ENCODE measurements around the gene SPATA31D3. TPM values are rescaled to one million over a fixed set of nuclear protein-coding genes. Genes with fewer than 3 reads are reported as not detected.
A peak's percentile ranks its signal among the peaks of the same experiment; 100 is the strongest.

Gene SPATA31D3
- polyA plus RNA-seq, 2 of the 4 experiments (the other 2 are of a cell fraction) = not detected

GRCh38 chr9:81955625-81956024 is 12.3 kb downstream of the SPATA31D3 start:
- TF ChIP-seq ZFP36 (IDR thresholded peaks at IDR 0.05; ENCODE audit: borderline replicate concordance, partially characterized antibody) (peak; percentile 68), PHF8 (IDR thresholded peaks at IDR 0.05; ENCODE audit: borderline replicate concordance, low read depth) (no peak)
- Histone ChIP-seq H3K27ac (no peak overlapping the region), H3K9me3 (peaks cover 17% of the 10 kb centered on the region; the same call in 2 of the 3 replicates), H3K4me1 (no peaks in the 10 kb centered on the region), H3K4me3 (no peak overlapping the region), H3K4me2 (no peak overlapping the region)
- ATAC-seq (no peak), DNase-seq (ENCODE audit: low read depth in 1 of 2, low spot score in 1 of 2) (no peak), FAIRE-seq (no peak)
- ChIA-PET POLR2A (no interaction called here), CTCF (no interaction called here)

DNA sequence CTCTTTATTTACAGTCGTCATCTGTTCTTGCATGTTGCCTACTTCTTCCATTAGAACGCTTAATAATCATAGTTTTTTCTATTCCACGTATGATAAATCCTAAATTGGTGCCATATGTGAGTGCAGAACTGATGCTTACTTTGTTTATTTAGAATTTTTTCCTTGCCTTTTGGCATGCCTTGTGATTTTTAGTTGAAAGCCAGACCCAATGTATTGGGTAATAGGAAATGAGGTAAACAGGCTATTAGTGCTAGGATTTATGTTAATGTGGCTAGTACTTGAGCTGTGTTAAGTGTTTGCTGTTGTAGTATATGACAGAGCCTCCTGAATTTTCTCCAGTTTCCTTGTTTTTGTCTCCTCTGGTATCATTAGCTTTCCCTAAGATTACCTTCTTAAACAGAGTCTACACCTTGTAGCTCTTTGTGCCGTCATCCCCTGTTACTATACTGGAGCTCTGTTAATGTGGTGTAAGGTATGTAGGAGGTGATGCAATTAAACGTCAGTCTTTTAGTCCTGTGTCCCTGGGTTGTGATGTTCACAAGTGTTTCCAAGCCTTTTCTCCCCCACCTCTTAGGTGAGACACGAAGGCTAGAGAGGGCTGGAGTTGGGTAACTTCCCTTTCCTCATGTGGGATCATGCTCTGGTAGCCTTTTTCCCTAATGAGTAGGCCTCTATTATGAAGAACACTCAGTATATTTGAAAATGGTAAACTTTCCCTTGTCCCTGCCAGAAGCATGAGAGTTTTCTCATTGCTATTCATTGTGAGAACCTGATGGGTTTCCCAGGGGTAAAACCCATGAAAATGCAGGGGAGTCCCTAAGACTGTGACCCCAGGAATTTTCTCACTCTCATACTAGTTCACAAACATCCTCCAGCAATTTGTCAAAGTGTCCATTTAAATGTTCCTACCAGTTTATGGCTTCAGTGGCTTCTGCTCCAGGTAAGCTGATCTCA is 21.2 kb downstream of the SPATA31D3 start:
- Histone ChIP-seq H3K4me2 (no peak overlapping the region), H3K27ac (no peak overlapping the region), H3K4me1 (no peaks in the 10 kb centered on the region), H3K9me3 (0 out of 3 replicates have a peak, but pooled peaks cover 2% of the 10 kb centered on the region), H3K4me3 (no peak overlapping the region)
- 32% methylated on average over 6 of the region's 6 CpGs for WGBS (ENCODE audit: missing lambda C conversion rate)
- ATAC-seq (no peak), FAIRE-seq (no peak), DNase-seq (ENCODE audit: low read depth in 1 of 2, low spot score in 1 of 2) (no peak)
- ChIA-PET CTCF (no interaction called here), POLR2A (no interaction called here)
- TF ChIP-seq FOXS1 (CRISPR knock-in tag; IDR thresholded peaks at IDR 0.05) (no peak), ZNF302 (CRISPR knock-in tag; IDR thresholded peaks at IDR 0.05) (no peak)

GRCh38 chr9:81968026-81968425 is 24.7 kb downstream of the SPATA31D3 start:
- POLR2A ChIA-PET = no interaction called here
- ATAC-seq (no peak), FAIRE-seq (no peak), DNase-seq (ENCODE audit: low read depth in 1 of 2, low spot score in 1 of 2) (no peak)
- Histone ChIP-seq H3K4me2 (no peak overlapping the region), H3K27ac (no peak overlapping the region), H3K9me3 (0 out of 3 replicates have a peak, but pooled peaks cover 2% of the 10 kb centered on the region), H3K4me1 (no peaks in the 10 kb centered on the region), H3K4me3 (no peak overlapping the region)
- 59% methylated on average over 3 of the region's 3 CpGs for WGBS (ENCODE audit: missing lambda C conversion rate)
- CTCF ChIA-PET = no interaction called here
- no peak for TF ChIP-seq FOXS1 (CRISPR knock-in tag; IDR thresholded peaks at IDR 0.05)

- Histone ChIP-seq H3K9me3 (0 out of 3 replicates have a peak, but pooled peaks cover 2% of the 10 kb centered on the region), H3K4me1 (no peaks in the 10 kb centered on the region), H3K27ac (no peak overlapping the region), H3K4me2 (no peak overlapping the region), H3K4me3 (no peak overlapping the region)
- TF ChIP-seq RCOR1 (IDR thresholded peaks at IDR 0.05; ENCODE audit: low read depth, low read length) (no peak), SMC3 (IDR thresholded peaks at IDR 0.05) (no peak)
- FAIRE-seq (no peak), ATAC-seq (no peak), DNase-seq (ENCODE audit: low read depth in 1 of 2, low spot score in 1 of 2) (no peak)
- ChIA-PET POLR2A (no interaction called here), CTCF (no interaction called here)
Measured at GRCh38 chr9:81969971-81970370, 26.7 kb downstream of the SPATA31D3 start.

DNA sequence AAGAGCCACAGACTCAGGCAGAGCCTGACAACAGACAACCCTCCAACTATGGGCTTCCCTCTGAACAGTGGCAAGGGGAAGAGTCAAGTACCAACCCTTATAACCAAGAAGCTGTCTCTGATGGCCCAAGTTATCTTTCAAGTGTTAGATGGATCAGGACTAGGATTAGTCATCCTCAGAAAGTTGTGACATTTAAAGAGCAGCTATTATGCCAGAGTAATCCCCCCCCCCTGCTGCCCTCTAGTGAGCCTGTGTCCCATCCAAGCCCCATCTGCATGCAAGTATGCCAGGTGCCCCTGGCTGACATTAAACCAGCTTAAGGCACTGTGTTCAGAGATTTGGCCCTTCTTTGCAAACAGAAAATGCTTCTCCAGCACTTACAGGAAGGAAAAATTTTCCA is 28.4 kb downstream of the SPATA31D3 start:
- POLR2A ChIA-PET = no interaction called here
- H3K9me3 ChIP-seq = 0 out of 3 replicates have a peak, but pooled peaks cover 2% of the 10 kb centered on the region
- H3K4me2 ChIP-seq = no peak overlapping the region
- no peak for DNase-seq (ENCODE audit: low read depth in 1 of 2, low spot score in 1 of 2)
- H3K27ac ChIP-seq = no peak overlapping the region
- FAIRE-seq = no peak
- no peak for ATAC-seq
- CTCF ChIA-PET = no interaction called here
- H3K4me3 ChIP-seq = no peak overlapping the region
- H3K4me1 ChIP-seq = no peaks in the 10 kb centered on the region
- no peak for TF ChIP-seq NR3C1 (IDR thresholded peaks at IDR 0.05)
- TF ChIP-seq MAZ (IDR thresholded peaks at IDR 0.05; ENCODE audit: borderline replicate concordance, low read depth, low read length) = no peak
- TF ChIP-seq KDM1A (IDR thresholded peaks at IDR 0.05; ENCODE audit: low read depth) = no peak
- TF ChIP-seq EP300 (IDR thresholded peaks at IDR 0.05) = no peak
- TF ChIP-seq RAD21 (conservative IDR thresholded peaks at IDR 0.05 in 1 of 2, IDR thresholded peaks at IDR 0.05 in 1 of 2) = no peak
- no peak for TF ChIP-seq JUN (IDR thresholded peaks at IDR 0.05)
- no peak for TF ChIP-seq CEBPB (IDR thresholded peaks at IDR 0.05)
- TF ChIP-seq MAFK (IDR thresholded peaks at IDR 0.05; ENCODE audit: partially characterized antibody) = no peak
- TF ChIP-seq EHMT2 (IDR thresholded peaks at IDR 0.05; ENCODE audit: low read depth) = no peak
- TF ChIP-seq REST (IDR thresholded peaks at IDR 0.05) = no peak
- TF ChIP-seq PBX3 (IDR thresholded peaks at IDR 0.05) = no peak
- no peak for TF ChIP-seq CHD4 (IDR thresholded peaks at IDR 0.05; ENCODE audit: borderline replicate concordance)
- TF ChIP-seq, protein P1, sequence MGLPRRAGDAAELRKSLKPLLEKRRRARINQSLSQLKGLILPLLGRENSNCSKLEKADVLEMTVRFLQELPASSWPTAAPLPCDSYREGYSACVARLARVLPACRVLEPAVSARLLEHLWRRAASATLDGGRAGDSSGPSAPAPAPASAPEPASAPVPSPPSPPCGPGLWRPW (IDR thresholded peaks at IDR 0.05) = no peak
- no peak for TF ChIP-seq PHF8 (IDR thresholded peaks at IDR 0.05; ENCODE audit: borderline replicate concordance, low read depth)
- no peak for TF ChIP-seq E2F6 (IDR thresholded peaks at IDR 0.05; ENCODE audit: borderline replicate concordance, low read depth)
- TF ChIP-seq MYC (IDR thresholded peaks at IDR 0.05; ENCODE audit: borderline replicate concordance, low read length) = no peak
- no peak for TF ChIP-seq FOXS1 (CRISPR knock-in tag; IDR thresholded peaks at IDR 0.05)
